Right lobe of liver (tissue), 6 donors: ENCODE results near the gene DEDD. TPM values are rescaled to one million over a fixed set of nuclear protein-coding genes. Genes with fewer than 3 reads are reported as not detected.

Source experiments
- ATAC-seq, 4 donors: fragments of 200-7000 bp; cut with Tn5 transposase; one replicate each; pipeline ENCODE4 v1.9.1; 2020; ENCODE audit warnings: mild to moderate bottlenecking in 4 of 4, moderate library complexity in 4 of 4
- DNase-seq, 3 donors: peaks; one replicate each; pipeline ENCODE4 v3.0.0-alpha.2; 2020
- H3K27ac ChIP-seq, 3 donors: fragments of 200-600 bp; one replicate each; pipeline ENCODE4 v1.8.0; 2022
- H3K27me3 ChIP-seq, 2 donors: fragments of 200-600 bp; one replicate each; pipeline ENCODE4 v1.8.0; 2022
- H3K36me3 ChIP-seq, 4 donors: fragments of 200-600 bp; sonication (generic) in 1 of 4; one replicate each; pipeline versions ENCODE4 v1.5.1 to v1.8.0; 2017 to 2022; ENCODE audit warnings: control low read depth in 1 of 4
- H3K4me1 ChIP-seq, 4 donors: fragments of 200-600 bp; sonication (generic) in 1 of 4; one replicate each; pipeline versions ENCODE4 v1.5.1 to v1.8.0; 2017 to 2022; ENCODE audit warnings: control low read depth in 1 of 4
- H3K4me3 ChIP-seq, 3 donors: fragments of 200-600 bp; one replicate each; pipeline ENCODE4 v1.8.0; 2022
- H3K9me3 ChIP-seq, 4 donors: fragments of 200-600 bp; sonication (generic) in 1 of 4; one replicate each; pipeline versions ENCODE4 v1.5.1 to v1.8.0; 2017 to 2022; ENCODE audit warnings: control low read depth in 1 of 4
- POLR2A ChIP-seq: fragments of 450-650 bp; IDR thresholded peaks from one replicate; pipeline ENCODE4 v1.6.1; 2017; ENCODE audit warnings: antibody characterized with exemption, mild to moderate bottlenecking
- WGBS: methylation state at CpG from one replicate; pipeline ENCODE4 v1.1.6; 2018; ENCODE audit warnings: low coverage, low lambda C conversion rate; ENCODE audit not compliant: insufficient coverage; ENCODE audit errors: missing lambda C conversion rate; 5-methylcytosine and 5-hydroxymethylcytosine counted together
- intact Hi-C, 2 donors: fragments of 100-400 bp; cut with DNase I; formaldehyde crosslinking; loops; one replicate each; pipeline versions ENCODE4 v1.11.2 to v1.14.1; 2022
- total RNA-seq, 6 experiments: library from RNA; depleted of rRNA in 2 of 6; stranded (reverse); fragments of >200 nt in 2 of 6; fragmentation: NEBNext Ultra II Directional in 3 of 6; extraction: Animal tissue kit (Norgen Biotek cat#: 25700) in 3 of 6; gene quantifications; one replicate each; pipeline versions ENCODE4 v1.1.0 to v1.2.4, GENCODE V29; 2016 to 2023
- TF ChIP-seq, protein P1 (sequence below), 4 donors: fragments of 200-600 bp in 3 of 4; fragments of 450-650 bp in 1 of 4; IDR thresholded peaks; one replicate each; pipeline versions ENCODE4 v1.5.1 to v1.8.0; 2016 to 2022; ENCODE audit warnings: antibody characterized with exemption in 4 of 4, mild to moderate bottlenecking in 2 of 4
- donor health status: DM: no; HTN: yes; CAD: no.
- donor health status: DM: no; HTN: no; CAD: no.
- donor health status: DM: no; HTN: no; CAD: no.
- donor health status: DM: no; HTN: yes; CAD: no.
- donor health status: DM: no; HTN: yes; CAD: no.

Gene DEDD
- total RNA-seq, 6 experiments from 2014 or later: 13.8 to 22.0 (median 16.6) TPM

DNA sequence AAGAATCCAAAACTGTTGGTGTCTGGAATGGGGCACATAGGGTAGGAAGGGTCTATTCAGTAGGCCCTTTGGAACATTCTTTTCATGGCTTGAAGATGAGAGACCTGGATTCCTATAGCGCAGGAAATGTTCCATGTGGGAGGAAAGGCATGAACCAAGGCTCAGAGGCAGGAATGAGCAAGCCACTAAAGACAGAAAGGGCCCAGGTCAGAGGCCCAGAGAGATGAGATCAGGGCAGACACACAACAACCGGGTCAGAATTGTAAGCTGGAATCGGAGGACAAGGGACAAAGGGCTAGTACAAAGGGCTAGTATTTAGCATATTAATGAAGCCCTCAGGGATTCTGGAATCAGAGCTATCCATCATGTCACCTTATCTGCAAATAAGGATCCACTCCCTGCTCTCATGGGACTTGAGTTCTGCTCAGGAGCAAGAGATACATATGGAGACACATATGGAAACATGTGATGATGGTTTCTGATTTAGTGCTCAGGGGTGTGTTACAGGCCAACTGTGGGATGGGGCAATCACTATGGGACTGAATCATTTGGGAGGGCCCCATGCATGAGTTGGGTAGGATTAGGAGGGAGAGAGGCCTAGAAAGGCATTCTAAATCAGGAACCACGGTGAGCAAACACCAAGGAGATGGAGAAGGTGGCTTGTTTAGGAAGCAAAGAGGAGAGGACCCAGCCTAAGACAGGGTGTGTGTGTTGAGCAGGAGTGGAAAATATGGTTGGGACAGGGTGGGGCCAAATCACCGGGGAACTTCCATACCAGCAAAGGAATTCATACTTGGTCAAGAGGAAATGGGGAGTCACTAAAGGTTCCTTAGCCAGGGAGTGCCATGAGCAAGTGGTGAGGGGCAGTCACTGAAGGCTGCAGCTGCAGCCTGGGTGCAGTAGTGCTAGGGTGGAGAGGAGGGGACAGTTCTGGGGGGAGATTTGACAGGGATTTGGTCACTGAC lies 51.7 kb downstream of the DEDD start:
- no peak for DNase-seq
- WGBS: 78% methylated on average over 4 of the region's 5 CpGs
- no peak overlapping the region for H3K4me3 ChIP-seq
- intact Hi-C loops: no loop called here
- no peak for ATAC-seq
- TF ChIP-seq, protein P1, sequence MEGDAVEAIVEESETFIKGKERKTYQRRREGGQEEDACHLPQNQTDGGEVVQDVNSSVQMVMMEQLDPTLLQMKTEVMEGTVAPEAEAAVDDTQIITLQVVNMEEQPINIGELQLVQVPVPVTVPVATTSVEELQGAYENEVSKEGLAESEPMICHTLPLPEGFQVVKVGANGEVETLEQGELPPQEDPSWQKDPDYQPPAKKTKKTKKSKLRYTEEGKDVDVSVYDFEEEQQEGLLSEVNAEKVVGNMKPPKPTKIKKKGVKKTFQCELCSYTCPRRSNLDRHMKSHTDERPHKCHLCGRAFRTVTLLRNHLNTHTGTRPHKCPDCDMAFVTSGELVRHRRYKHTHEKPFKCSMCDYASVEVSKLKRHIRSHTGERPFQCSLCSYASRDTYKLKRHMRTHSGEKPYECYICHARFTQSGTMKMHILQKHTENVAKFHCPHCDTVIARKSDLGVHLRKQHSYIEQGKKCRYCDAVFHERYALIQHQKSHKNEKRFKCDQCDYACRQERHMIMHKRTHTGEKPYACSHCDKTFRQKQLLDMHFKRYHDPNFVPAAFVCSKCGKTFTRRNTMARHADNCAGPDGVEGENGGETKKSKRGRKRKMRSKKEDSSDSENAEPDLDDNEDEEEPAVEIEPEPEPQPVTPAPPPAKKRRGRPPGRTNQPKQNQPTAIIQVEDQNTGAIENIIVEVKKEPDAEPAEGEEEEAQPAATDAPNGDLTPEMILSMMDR (IDR thresholded peaks at IDR 0.05): no peak
- no peak for TF ChIP-seq POLR2A
- H3K9me3 ChIP-seq: no peaks in the 10 kb centered on the region
- H3K4me1 ChIP-seq: no peaks in the 10 kb centered on the region
- H3K27ac ChIP-seq: no peak overlapping the region
- no peaks in the 10 kb centered on the region for H3K27me3 ChIP-seq
- H3K36me3 ChIP-seq: no peaks in the 10 kb centered on the region

DNA sequence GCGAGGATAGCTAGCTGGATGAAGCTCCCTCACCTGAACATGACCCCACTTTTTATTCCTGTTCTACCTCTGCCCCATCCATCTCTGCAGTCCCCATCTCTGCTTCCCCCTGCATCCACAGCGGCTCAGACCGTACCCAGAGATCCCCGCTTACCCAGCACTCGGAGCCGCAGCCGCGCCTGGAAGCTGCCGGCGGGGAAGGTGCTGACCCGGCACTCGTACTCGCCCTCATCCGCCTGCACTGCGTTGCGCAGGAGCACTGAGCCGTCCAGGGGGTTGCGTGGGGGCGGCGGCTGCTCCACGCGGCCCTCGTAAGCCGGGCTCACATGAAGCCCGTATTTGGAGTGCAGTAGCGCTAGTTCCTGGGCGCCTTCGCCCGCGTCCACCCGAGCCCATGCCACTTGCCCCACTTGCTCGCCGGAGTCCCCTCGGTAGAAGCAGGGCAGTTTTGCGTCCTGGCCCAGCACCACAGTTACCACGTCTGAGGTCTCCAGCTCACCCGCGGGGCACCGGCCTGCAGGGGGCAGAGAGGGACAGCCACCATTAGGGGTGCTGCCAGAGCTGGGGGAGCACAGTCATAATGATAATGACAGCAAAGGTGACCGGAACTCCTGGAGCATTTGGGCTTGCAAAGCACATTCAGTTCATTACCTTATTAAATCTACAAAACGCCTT lies 52.9 kb downstream of the DEDD start:
- H3K9me3 ChIP-seq: no peaks in the 10 kb centered on the region
- no peaks in the 10 kb centered on the region for H3K4me1 ChIP-seq
- H3K27me3 ChIP-seq: no peaks in the 10 kb centered on the region
- intact Hi-C loops: loop anchor here in 1 of 2 donors (10.0 kb wide), 1 partner anchor 245 kb away; no protein-coding TSS in a partner anchor
- no peak overlapping the region for H3K27ac ChIP-seq
- no peaks in the 10 kb centered on the region for H3K36me3 ChIP-seq
- no peak overlapping the region for H3K4me3 ChIP-seq
- TF ChIP-seq POLR2A: no peak
- TF ChIP-seq, protein P1 (IDR thresholded peaks at IDR 0.05): no peak
- WGBS: 65% methylated on average over 22 of the region's 41 CpGs
- DNase-seq (no peak), ATAC-seq (no peak)

DNA sequence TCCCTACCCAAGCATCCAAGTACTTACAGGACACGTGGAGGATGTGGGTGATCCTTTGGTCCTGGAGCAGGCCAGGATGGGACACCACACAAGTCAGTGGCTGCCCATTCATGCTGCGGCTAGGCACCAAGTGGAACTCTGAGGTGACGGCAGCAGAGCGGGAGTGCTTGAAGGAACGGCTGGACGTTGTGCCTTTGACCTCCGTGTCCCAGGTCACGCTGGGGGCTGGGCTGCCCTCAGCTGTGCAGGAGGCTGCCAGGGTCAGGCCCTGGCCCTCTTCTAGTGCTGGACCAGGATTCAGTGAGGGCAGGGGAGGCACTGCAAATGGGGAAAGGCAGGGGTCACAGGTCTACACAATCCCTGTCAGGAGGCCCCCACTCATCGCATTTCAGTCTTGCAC lies 55.0 kb downstream of the DEDD start:
- H3K27ac ChIP-seq: no peak overlapping the region
- no peaks in the 10 kb centered on the region for H3K27me3 ChIP-seq
- WGBS: 83% methylated on average over 2 of the region's 9 CpGs
- intact Hi-C loops: loop anchor here in 1 of 2 donors (10.0 kb wide), 1 partner anchor 243 kb away; no protein-coding TSS in a partner anchor
- DNase-seq: no peak
- H3K4me1 ChIP-seq: no peaks in the 10 kb centered on the region
- TF ChIP-seq, protein P1 (IDR thresholded peaks at IDR 0.05): no peak
- no peak for TF ChIP-seq POLR2A
- ATAC-seq: no peak
- H3K4me3 ChIP-seq: no peak overlapping the region
- no peaks in the 10 kb centered on the region for H3K36me3 ChIP-seq
- H3K9me3 ChIP-seq: no peaks in the 10 kb centered on the region

DNA sequence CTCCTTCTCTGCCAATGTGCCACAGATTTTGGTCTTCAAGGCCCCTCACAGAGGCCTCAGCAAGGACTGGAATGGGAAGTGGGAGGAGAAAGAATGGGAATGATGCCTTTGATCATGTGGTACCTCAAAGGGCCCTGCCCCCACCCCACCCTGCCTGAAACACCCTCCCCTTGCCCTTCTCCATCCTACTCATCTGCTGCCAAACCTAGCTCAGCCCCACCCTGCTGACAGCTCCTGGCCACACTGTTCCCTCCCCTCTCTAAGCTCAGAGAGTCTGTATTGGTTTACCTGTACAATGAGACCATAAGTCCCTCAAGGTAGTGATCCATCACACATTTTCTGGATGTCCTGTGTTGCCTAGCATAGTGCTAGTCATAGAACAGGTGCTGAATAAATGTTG lies 56.1 kb downstream of the DEDD start:
- Histone ChIP-seq H3K27ac (no peak overlapping the region), H3K9me3 (no peaks in the 10 kb centered on the region), H3K36me3 (no peaks in the 10 kb centered on the region), H3K4me1 (no peaks in the 10 kb centered on the region), H3K27me3 (no peaks in the 10 kb centered on the region), H3K4me3 (no peak overlapping the region)
- intact Hi-C loops: loop anchor here in 1 of 2 donors (10.0 kb wide), 1 partner anchor 242 kb away; no protein-coding TSS in a partner anchor
- DNase-seq (no peak), ATAC-seq (no peak)
- no peak for TF ChIP-seq POLR2A
- TF ChIP-seq, protein P1 (IDR thresholded peaks at IDR 0.05): no peak
